Measurements from ENCODE around the gene CD247.

GRCh38 chr1:167544447-167545093, 26.2 kb upstream of the CD247 start:
- TF ChIP-seq EZH2phosphoT487 (IDR thresholded peaks at IDR 0.05) = no peak
- no peak for TF ChIP-seq CTCF (IDR thresholded peaks at IDR 0.05)
